NCI-H1105 (cell line): ENCODE data around the gene TICAM1.

Experiments
- DNase-seq: peaks from one replicate; lab custom pipeline; 2025; lab: John Stamatoyannopoulos, UW

TICAM1 gene

GRCh38 chr19:4768934-4769777 is 62.4 kb downstream of the TICAM1 start:
- peak; percentile 94 for DNase-seq
